ENCODE measurements around the gene NAGLU. TPM values are rescaled to one million over a fixed set of nuclear protein-coding genes. Genes with fewer than 3 reads are reported as not detected.

The NAGLU gene
- total and polyA plus RNA-seq, 2 of the 13 experiments (the other 11 are each of a cell fraction or from before 2014, with no cell fraction given): 28.2 to 40.1 TPM

GRCh38 chr17:42553161-42553818 lies 17.2 kb downstream of the NAGLU start:
- peak overlapping the region; percentile 87 for H3K27ac ChIP-seq (ENCODE audit: extremely low read length, insufficient read depth, low read length)
- ChIA-PET CTCF (ENCODE audit: low intra/inter-chr PET ratio, low total read pairs) (no interaction called here), POLR2A (interaction anchor here (1.6 to 4.4 kb wide), 8 partner anchors 8 to 123 kb away, joined by 5 to 80 read pairs (median 28); partner anchors contain the start of genes COASY, MLX, NAGLU and PLEKHH3)
- no peaks in the 10 kb centered on the region for H4K20me1 ChIP-seq (ENCODE audit: insufficient read depth, low read length)
- peaks cover 57% of the 10 kb centered on the region for H3K4me1 ChIP-seq (ENCODE audit: insufficient read depth, low read length)
- in situ Hi-C loops (cut with HindIII; ENCODE audit: extremely low pct_ligation_motif_present, low pct_unique_long_range_greater_than_20kb): no loop called here
- H3K27me3 ChIP-seq (ENCODE audit: control insufficient read depth in 1 of 2, insufficient read depth in 2 of 2, low read length in 2 of 2): no peaks in the 10 kb centered on the region; a peak in 1 of 5 replicates
- peaks cover 18% of the 10 kb centered on the region for H3K79me2 ChIP-seq (ENCODE audit: insufficient read depth, low read length)
- FAIRE-seq: no peak
- WGBS (ENCODE audit: low lambda C conversion rate): 93% methylated on average over 37 of the region's 45 CpGs
- intact Hi-C loops (cut with micrococcal nuclease; ENCODE audit: unreplicated experiment): no loop called here
- peak overlapping the region; percentile 97; the same call in 1 of the 2 replicates for H3K9ac ChIP-seq (ENCODE audit: insufficient read depth, low read depth, low read length)
- no peak for DNase-seq (ENCODE audit: low spot score)
- no peak for ATAC-seq
- no peaks in the 10 kb centered on the region for H3K9me3 ChIP-seq (ENCODE audit: low read length)
- H3K4me2 ChIP-seq (ENCODE audit: low read depth, low read length): peak overlapping the region; percentile 100
- peak overlapping the region; percentile 88 to 100 (median 94); a peak in 4 of 6 replicates for H3K4me3 ChIP-seq (replicated peaks in 1 of 3; ENCODE audit: insufficient read depth in 1 of 3, low read depth in 2 of 3, low read length in 3 of 3)
- BruUV-seq (replicated peaks): no TSS peak
- no peak overlapping the region for H2AFZ ChIP-seq (ENCODE audit: low read length)
- no peaks in the 10 kb centered on the region for H3K36me3 ChIP-seq (replicated peaks in 1 of 2; ENCODE audit: control insufficient read depth in 1 of 2, insufficient read depth in 2 of 2, low read length in 2 of 2)
- TF ChIP-seq ZNF891 (CRISPR knock-in tag; IDR thresholded peaks at IDR 0.05) (0 out of 2 replicates have a peak, but pooled peaks have one; percentile 37), HOXA3 (CRISPR knock-in tag; IDR thresholded peaks at IDR 0.05) (peak; percentile 40; the same call in 1 of the 2 replicates), POLR2A (IDR thresholded peaks at IDR 0.05; ENCODE audit: insufficient read depth in 1 of 2, low read depth in 2 of 2, low read length in 2 of 2) (0 out of 4 replicates have a peak, but pooled peaks of 1 of the 2 experiments have one; percentile 19), AGO2 (optimal IDR thresholded peaks at IDR 0.05; ENCODE audit: low read depth, low read length) (peak; percentile 71), ZNF576 (CRISPR knock-in tag; IDR thresholded peaks at IDR 0.05) (no peak), TRAFD1 (CRISPR knock-in tag; IDR thresholded peaks at IDR 0.05; ENCODE audit: borderline replicate concordance) (no peak), EED (CRISPR knock-in tag; IDR thresholded peaks at IDR 0.05) (no peak), ZBTB38 (CRISPR knock-in tag; IDR thresholded peaks at IDR 0.05) (peak; percentile 99), NONO (IDR thresholded peaks at IDR 0.05) (no peak), NONO (CRISPR knock-in tag; conservative IDR thresholded peaks at IDR 0.05) (peak; percentile 45; the same call in 1 of the 2 replicates), ZSCAN21 (CRISPR knock-in tag; IDR thresholded peaks at IDR 0.05; ENCODE audit: borderline replicate concordance) (0 out of 2 replicates have a peak, but pooled peaks have one; percentile 3), ZNF687 (CRISPR knock-in tag; IDR thresholded peaks at IDR 0.05) (peak; percentile 51), ZFX (CRISPR knock-in tag; IDR thresholded peaks at IDR 0.05; ENCODE audit: low read depth) (peak; percentile 51; the same call in 1 of the 2 replicates), SKIL (CRISPR knock-in tag; IDR thresholded peaks at IDR 0.05; ENCODE audit: borderline replicate concordance) (0 out of 2 replicates have a peak, but pooled peaks have one; percentile 9), ZNF670 (CRISPR knock-in tag; IDR thresholded peaks at IDR 0.05; ENCODE audit: borderline replicate concordance) (no peak)

All from HepG2 (cell line).